Uterus (tissue), 4 donors: Measurements from ENCODE around the gene KCNMA1. TPM values are rescaled to one million over a fixed set of nuclear protein-coding genes. Genes with fewer than 3 reads are reported as not detected.

Experiments used
- DNase-seq, 2 donors: peaks; one replicate each; pipeline ENCODE4 v3.0.0-alpha.2; 2019 to 2020
- H3K27ac ChIP-seq, 2 donors: fragments of 200-600 bp; sonication (generic); 1 replicate in 1 of 2; 2 replicates in 1 of 2; pipeline ENCODE4 v1.5.1; 2016 to 2018
- H3K27me3 ChIP-seq, 2 donors: fragments of 200-600 bp; sonication (generic); one replicate each; pipeline ENCODE4 v1.5.1; 2018 to 2019; ENCODE audit warnings: control low read depth in 1 of 2
- H3K36me3 ChIP-seq, 2 donors: fragments of 200-600 bp; sonication (generic); one replicate each; pipeline ENCODE4 v1.5.1; 2019; ENCODE audit warnings: control low read depth in 1 of 2
- H3K4me1 ChIP-seq, 2 donors: fragments of 200-600 bp; sonication (generic); one replicate each; pipeline ENCODE4 v1.5.1; 2018 to 2019; ENCODE audit warnings: control low read depth in 1 of 2
- H3K4me3 ChIP-seq, 2 donors: fragments of 200-600 bp; sonication (generic); 1 replicate in 1 of 2; 2 replicates in 1 of 2; pipeline ENCODE4 v1.5.1; 2018 to 2019; ENCODE audit warnings: mild to moderate bottlenecking in 1 of 2
- H3K9me3 ChIP-seq, 2 donors: fragments of 200-600 bp; sonication (generic); one replicate each; pipeline ENCODE4 v1.5.1; 2019; ENCODE audit warnings: control low read depth in 1 of 2
- CTCF ChIP-seq, 4 experiments: fragments of 200-600 bp in 2 of 4; fragments of 450-650 bp in 2 of 4; sonication (generic) in 2 of 4; IDR thresholded peaks; one replicate each; pipeline ENCODE4 v1.5.1; 2016 to 2019; ENCODE audit warnings: antibody characterized with exemption in 4 of 4, mild to moderate bottlenecking in 2 of 4, moderate library complexity in 1 of 4
- POLR2A ChIP-seq, 2 donors: fragments of 450-650 bp; IDR thresholded peaks; one replicate each; pipeline ENCODE4 v1.6.1; 2016; ENCODE audit warnings: antibody characterized with exemption in 2 of 2, mild to moderate bottlenecking in 1 of 2, moderate library complexity in 1 of 2
- intact Hi-C: fragments of 100-400 bp; cut with DNase I; formaldehyde crosslinking; loops from one replicate; pipeline ENCODE4 v1.15.1; 2023; ENCODE audit warnings: low total_unique reads
- total RNA-seq, 4 donors: library from RNA; depleted of rRNA in 3 of 4; stranded (reverse); fragments of >200 nt in 3 of 4; gene quantifications; one replicate each; pipeline versions ENCODE4 v1.1.0 to v1.2.4, GENCODE V29; 2014 to 2023
- donor health status: DM: yes; HTN: yes; CAD: no.

Gene KCNMA1
- total RNA-seq, 4 donors from 2014 or later = 86.2 to 236 (median 164) TPM

- no peaks in the 10 kb centered on the region for H3K27me3 ChIP-seq
- intact Hi-C loops = no loop called here
Observed at GRCh38 chr10:77041636-77042258, 595.9 kb downstream of the KCNMA1 start.

GRCh38 chr10:77038407-77038806, 599.2 kb downstream of the KCNMA1 start:
- H3K27me3 ChIP-seq = no peaks in the 10 kb centered on the region

More at GRCh38 chr10:77041636-77042258, 595.9 kb downstream of the KCNMA1 start:
- Histone ChIP-seq H3K36me3 (no peaks in the 10 kb centered on the region), H3K4me1 (no peaks in the 10 kb centered on the region), H3K4me3 (no peak overlapping the region), H3K27ac (no peak overlapping the region), H3K9me3 (no peaks in the 10 kb centered on the region)
- DNase-seq = no peak
- no peak for TF ChIP-seq CTCF (IDR thresholded peaks at IDR 0.05)
- no peak for TF ChIP-seq POLR2A (IDR thresholded peaks at IDR 0.05)

GRCh38 chr10:77037735-77038403, 599.7 kb downstream of the KCNMA1 start:
- no peak for DNase-seq
- Histone ChIP-seq H3K4me1 (no peaks in the 10 kb centered on the region), H3K36me3 (no peaks in the 10 kb centered on the region), H3K27me3 (no peaks in the 10 kb centered on the region), H3K27ac (no peak overlapping the region), H3K9me3 (no peaks in the 10 kb centered on the region), H3K4me3 (no peak overlapping the region)
- intact Hi-C loops = no loop called here
- no peak for TF ChIP-seq POLR2A (IDR thresholded peaks at IDR 0.05)
- no peak for TF ChIP-seq CTCF (IDR thresholded peaks at IDR 0.05)

More at GRCh38 chr10:77038407-77038806, 599.2 kb downstream of the KCNMA1 start:
- no peaks in the 10 kb centered on the region for H3K36me3 ChIP-seq
- intact Hi-C loops = no loop called here
- no peaks in the 10 kb centered on the region for H3K4me1 ChIP-seq
- H3K27ac ChIP-seq = no peak overlapping the region
- DNase-seq = no peak
- TF ChIP-seq CTCF (IDR thresholded peaks at IDR 0.05) (no peak), POLR2A (IDR thresholded peaks at IDR 0.05) (no peak)
- no peak overlapping the region for H3K4me3 ChIP-seq
- H3K9me3 ChIP-seq = no peaks in the 10 kb centered on the region

- no peak for DNase-seq
- Histone ChIP-seq H3K27ac (no peak overlapping the region), H3K4me1 (no peaks in the 10 kb centered on the region), H3K9me3 (no peaks in the 10 kb centered on the region), H3K27me3 (no peaks in the 10 kb centered on the region), H3K4me3 (no peak overlapping the region), H3K36me3 (no peaks in the 10 kb centered on the region)
- intact Hi-C loops = no loop called here
- TF ChIP-seq POLR2A (IDR thresholded peaks at IDR 0.05) (no peak), CTCF (IDR thresholded peaks at IDR 0.05) (peak in 1 of 4 experiments; percentile 18)
Observed at GRCh38 chr10:77036993-77037734, 600.4 kb downstream of the KCNMA1 start.

GRCh38 chr10:77036276-77036675, 601.3 kb downstream of the KCNMA1 start:
- intact Hi-C loops = no loop called here
- DNase-seq = no peak
- no peak overlapping the region for H3K4me3 ChIP-seq

More at GRCh38 chr10:77036276-77036675, 601.3 kb downstream of the KCNMA1 start:
- Histone ChIP-seq H3K27me3 (no peaks in the 10 kb centered on the region), H3K27ac (no peak overlapping the region), H3K4me1 (no peaks in the 10 kb centered on the region), H3K36me3 (no peaks in the 10 kb centered on the region), H3K9me3 (no peaks in the 10 kb centered on the region)
- TF ChIP-seq CTCF (IDR thresholded peaks at IDR 0.05) = no peak
- no peak for TF ChIP-seq POLR2A (IDR thresholded peaks at IDR 0.05)
